SK-N-SH treated with all-trans-retinoic acid at 6 μM for 48 hours (cell line): ENCODE measurements around the gene LCORL.

Source experiments
- CSDC2 ChIP-seq: fragments of 250-450 bp; sonication (Bioruptor Pico); IDR thresholded peaks from 2 replicates; pipeline ENCODE4 v1.5.0; 2020; ENCODE audit warnings: mild to moderate bottlenecking, moderate library complexity
- GLIS3 ChIP-seq: fragments of 250-450 bp; sonication (Bioruptor Pico); IDR thresholded peaks from 2 replicates; pipeline ENCODE4 v1.5.0; 2020; ENCODE audit warnings: mild to moderate bottlenecking, moderate library complexity
- TCF4 ChIP-seq: fragments of 250-450 bp; sonication (Bioruptor Pico); IDR thresholded peaks from 2 replicates; pipeline ENCODE4 v1.8.0; 2021; ENCODE audit warnings: mild to moderate bottlenecking, moderate library complexity, borderline replicate concordance
- ZFP30 ChIP-seq: fragments of 450-650 bp; formaldehyde crosslinking; IDR thresholded peaks from 2 replicates; pipeline ENCODE4 v1.5.0; 2022; ENCODE audit warnings: mild to moderate bottlenecking, moderate library complexity
- TF ChIP-seq, protein P1 (sequence below): fragments of 250-450 bp; sonication (Bioruptor Pico); IDR thresholded peaks from 2 replicates; pipeline ENCODE4 v1.8.0; 2020; ENCODE audit warnings: mild to moderate bottlenecking, moderate library complexity, borderline replicate concordance

DNA sequence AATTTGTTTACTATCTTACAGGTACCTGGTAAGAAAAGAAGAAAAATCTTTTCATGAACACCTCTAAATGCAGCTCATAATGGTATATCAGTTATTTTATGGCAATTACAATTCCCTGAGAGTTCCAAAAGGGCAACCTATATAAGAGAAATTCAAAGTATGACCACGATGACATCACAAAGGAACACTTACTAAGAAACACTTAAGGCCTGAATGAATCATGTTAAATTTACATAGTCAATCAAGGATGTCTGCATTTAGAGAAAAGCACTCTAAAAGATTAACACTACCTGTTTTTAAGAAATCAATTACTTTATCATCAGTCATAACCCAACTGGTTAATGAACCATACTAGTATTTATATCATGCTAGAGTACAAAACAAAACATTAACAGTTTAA lies 63.9 kb downstream of the LCORL start:
- TF ChIP-seq CSDC2 (CRISPR knock-in tag), result no peak
- TF ChIP-seq TCF4, result no peak
- TF ChIP-seq ZFP30 (CRISPR knock-in tag), result no peak
- TF ChIP-seq, protein P1, sequence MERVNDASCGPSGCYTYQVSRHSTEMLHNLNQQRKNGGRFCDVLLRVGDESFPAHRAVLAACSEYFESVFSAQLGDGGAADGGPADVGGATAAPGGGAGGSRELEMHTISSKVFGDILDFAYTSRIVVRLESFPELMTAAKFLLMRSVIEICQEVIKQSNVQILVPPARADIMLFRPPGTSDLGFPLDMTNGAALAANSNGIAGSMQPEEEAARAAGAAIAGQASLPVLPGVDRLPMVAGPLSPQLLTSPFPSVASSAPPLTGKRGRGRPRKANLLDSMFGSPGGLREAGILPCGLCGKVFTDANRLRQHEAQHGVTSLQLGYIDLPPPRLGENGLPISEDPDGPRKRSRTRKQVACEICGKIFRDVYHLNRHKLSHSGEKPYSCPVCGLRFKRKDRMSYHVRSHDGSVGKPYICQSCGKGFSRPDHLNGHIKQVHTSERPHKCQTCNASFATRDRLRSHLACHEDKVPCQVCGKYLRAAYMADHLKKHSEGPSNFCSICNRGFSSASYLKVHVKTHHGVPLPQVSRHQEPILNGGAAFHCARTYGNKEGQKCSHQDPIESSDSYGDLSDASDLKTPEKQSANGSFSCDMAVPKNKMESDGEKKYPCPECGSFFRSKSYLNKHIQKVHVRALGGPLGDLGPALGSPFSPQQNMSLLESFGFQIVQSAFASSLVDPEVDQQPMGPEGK (CRISPR knock-in tag), result no peak
- no peak for TF ChIP-seq GLIS3
